B cell (primary cell): ENCODE data around the gene CEMIP2. TPM values are rescaled to one million over a fixed set of nuclear protein-coding genes. Genes with fewer than 3 reads are reported as not detected.
A peak's percentile ranks its signal among the peaks of the same experiment; 100 is the strongest.

Source experiments
- ATAC-seq: fragments of 200-7000 bp; cut with Tn5 transposase; one replicate; pipeline ENCODE4 v1.10.0; 2021; ENCODE audit warnings: low read depth, mild to moderate bottlenecking, moderate number of reproducible peaks, moderate library complexity
- CTCF ChIA-PET: fragments of 350-600 bp; sonication (Branson Sonifier 250); formaldehyde crosslinking; loops from one replicate; lab custom pipeline; 2021; ENCODE audit warnings: antibody characterized with exemption, inconsistent platforms; lab: Charles Lee
- POLR2A ChIA-PET: fragments of 350-600 bp; sonication (Branson Sonifier 250); formaldehyde crosslinking; loops from one replicate; lab custom pipeline; 2021; ENCODE audit warnings: antibody characterized with exemption; lab: Charles Lee
- DNase-seq: peaks from one replicate; pipeline ENCODE4 v3.0.0; 2013
- H2AFZ ChIP-seq: 2 replicates; pipeline ENCODE4 v1.6.1; 2012; ENCODE audit warnings: mild to moderate bottlenecking, low read depth, low read length; ENCODE audit not compliant: insufficient read depth, poor library complexity, severe bottlenecking
- H3K27ac ChIP-seq, 2 donors: 1 replicate in 1 of 2; 2 replicates in 1 of 2; pipeline ENCODE4 v1.5.1; 2012 to 2013; ENCODE audit warnings: low read length in 2 of 2, mild to moderate bottlenecking in 2 of 2, moderate library complexity in 1 of 2
- H3K27me3 ChIP-seq, 4 experiments: fragments of 200-600 bp in 1 of 4; sonication (generic) in 1 of 4; replicated peaks in 1 of 4; 1 replicate in 2 of 4; 2 replicates in 2 of 4; pipeline versions ENCODE4 v1.6.1 to v1.7.0; 2013 to 2016; ENCODE audit warnings: low read length in 3 of 4, mild to moderate bottlenecking in 2 of 4, mixed read lengths in 1 of 4, moderate library complexity in 1 of 4; ENCODE audit not compliant: insufficient read depth in 4 of 4, control insufficient read depth in 3 of 4; ENCODE audit errors: control extremely low read depth in 1 of 4
- H3K36me3 ChIP-seq, 2 experiments: replicated peaks in 1 of 2; 1 replicate in 1 of 2; 2 replicates in 1 of 2; pipeline versions ENCODE4 v1.6.1 to v1.7.1; 2013; ENCODE audit warnings: low read length in 1 of 2; ENCODE audit not compliant: insufficient read depth in 2 of 2, control insufficient read depth in 1 of 2; ENCODE audit errors: control extremely low read depth in 1 of 2, extremely low read depth in 1 of 2
- H3K4me1 ChIP-seq, 2 donors: fragments of 200-600 bp in 1 of 2; sonication (generic) in 1 of 2; 1 replicate in 1 of 2; 2 replicates in 1 of 2; pipeline versions ENCODE4 v1.5.1 to v1.6.1; 2013 to 2017; ENCODE audit warnings: low read length in 2 of 2; ENCODE audit not compliant: control insufficient read depth in 2 of 2, insufficient read depth in 2 of 2
- H3K4me2 ChIP-seq: replicated peaks from 2 replicates; pipeline ENCODE3; 2012; ENCODE audit warnings: mild to moderate bottlenecking, low read depth, low read length; ENCODE audit not compliant: poor library complexity, severe bottlenecking
- H3K4me3 ChIP-seq, 5 experiments: fragments of 200-600 bp in 1 of 5; sonication (generic) in 1 of 5; 1 replicate in 3 of 5; 2 replicates in 2 of 5; pipeline versions ENCODE4 v1.5.1 to v1.7.0; 2011 to 2016; ENCODE audit warnings: low read length in 4 of 5, mild to moderate bottlenecking in 4 of 5, low read depth in 2 of 5, control low read depth in 1 of 5, moderate library complexity in 1 of 5; ENCODE audit not compliant: insufficient read depth in 1 of 5; ENCODE audit errors: control extremely low read depth in 1 of 5, extremely low read depth in 1 of 5
- H3K79me2 ChIP-seq: fragments of 200-600 bp; sonication (generic); one replicate; pipeline ENCODE4 v1.6.0; 2016; ENCODE audit warnings: low read length; ENCODE audit not compliant: control insufficient read depth, insufficient read depth
- H3K9ac ChIP-seq: fragments of 200-600 bp; sonication (generic); 2 replicates; pipeline ENCODE4 v1.6.1; 2017; ENCODE audit warnings: mild to moderate bottlenecking, low read length, moderate library complexity
- H3K9me3 ChIP-seq, 3 donors: one replicate each; pipeline versions ENCODE4 v1.6.1 to v1.7.1; 2013; ENCODE audit warnings: low read length in 2 of 3; ENCODE audit not compliant: control insufficient read depth in 2 of 3, insufficient read depth in 1 of 3; ENCODE audit errors: control extremely low read depth in 1 of 3
- H4K20me1 ChIP-seq: 2 replicates; pipeline ENCODE4 v1.6.0; 2012; ENCODE audit warnings: mild to moderate bottlenecking, low read length; ENCODE audit not compliant: insufficient read depth, control insufficient read depth, poor library complexity, severe bottlenecking
- H3K27ac Mint-ChIP-seq: one replicate; pipeline ENCODE4 v1.8.0; 2021; ENCODE audit warnings: mixed read lengths
- H3K27me3 Mint-ChIP-seq: one replicate; pipeline ENCODE4 v1.8.0; 2021; ENCODE audit warnings: mixed read lengths
- H3K4me1 Mint-ChIP-seq: one replicate; pipeline ENCODE4 v1.8.0; 2021; ENCODE audit warnings: mixed read lengths
- H3K4me3 Mint-ChIP-seq: one replicate; pipeline ENCODE4 v1.8.0; 2021; ENCODE audit warnings: mixed read lengths
- H3K9me3 Mint-ChIP-seq: one replicate; pipeline ENCODE4 v1.8.0; 2022; ENCODE audit warnings: mixed read lengths; ENCODE audit not compliant: insufficient read depth
- EZH2 ChIP-seq: IDR thresholded peaks from 2 replicates; pipeline ENCODE4 v1.6.1; 2012; ENCODE audit warnings: borderline replicate concordance, low read depth, mild to moderate bottlenecking, moderate library complexity, low read length; ENCODE audit not compliant: insufficient read depth, poor library complexity, severe bottlenecking
- WGBS: methylation state at CpG from one replicate; pipeline ENCODE4 v1.1.5; 2013; ENCODE audit warnings: missing lambda C conversion rate; ENCODE audit not compliant: insufficient coverage; 5-methylcytosine and 5-hydroxymethylcytosine counted together
- intact Hi-C: fragments of 100-400 bp; cut with micrococcal nuclease; formaldehyde crosslinking; loops from one replicate; pipeline ENCODE4 v1.10.0; 2022
- polyA plus RNA-seq: library from polyadenylated mRNA; depleted of rRNA; stranded (reverse); fragments of >200 nt; gene quantifications from 2 replicates; pipeline ENCODE4 v1.2.3, GENCODE V29; 2012
- total RNA-seq, 2 donors: library from RNA; stranded (reverse); fragments of 120-200 nt in 1 of 2; gene quantifications; 1 replicate in 1 of 2; 2 replicates in 1 of 2; pipeline versions ENCODE4 v1.2.3 to v1.2.4, GENCODE V29; 2013 to 2022
- TF ChIP-seq, protein P1 (sequence below): fragments of 200-600 bp; IDR thresholded peaks from one replicate; pipeline ENCODE4 v1.8.0; 2022; ENCODE audit warnings: antibody characterized with exemption, mild to moderate bottlenecking

CEMIP2 gene
- total and polyA plus RNA-seq, 2 donors (not counting 1 experiment from before 2014, with no cell fraction given), result 35.4 to 90.6 TPM

DNA sequence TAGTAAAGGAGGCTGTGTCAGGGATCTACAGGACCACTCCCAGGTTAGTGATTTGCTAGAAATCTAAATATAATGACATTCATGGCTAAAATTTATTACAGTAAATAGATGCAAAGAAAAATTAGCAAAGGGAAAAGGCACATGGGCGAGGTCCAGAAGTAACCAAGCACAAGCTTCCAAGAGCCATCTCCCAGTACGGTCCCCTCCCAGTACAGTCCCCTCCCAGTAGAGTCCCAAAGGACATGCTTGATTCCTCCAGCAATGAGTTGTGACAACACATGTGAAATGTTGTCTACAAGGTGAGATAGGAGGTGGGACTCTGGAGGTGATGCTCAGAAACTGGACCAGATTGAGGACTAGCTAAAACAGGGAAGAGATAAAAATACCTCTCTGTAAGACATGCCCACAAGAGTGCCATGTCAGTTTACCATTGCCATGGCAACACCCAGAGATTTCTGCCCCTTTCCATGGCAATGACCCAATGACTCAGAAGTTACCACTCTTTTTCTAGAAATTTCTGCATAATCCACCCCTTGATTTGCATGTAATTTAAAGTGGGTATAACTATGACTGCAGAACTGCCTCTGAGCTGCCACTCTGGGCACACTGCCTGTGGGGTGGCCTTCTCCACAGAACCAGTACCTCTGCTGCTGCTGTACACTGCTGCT, 27.9 kb upstream of the CEMIP2 start:
- H3K27me3 ChIP-seq, result no peaks in the 10 kb centered on the region
- intact Hi-C loops, result loop anchor here (10.0 kb wide), 2 partner anchors 569 to 1381 kb away; partner anchors contain the start of genes KLF9 and ZFAND5
- peak overlapping the region; percentile 84 to 92 for H3K27ac ChIP-seq
- WGBS, result no CpG with 5 or more reads among the region's 2 CpGs
- peak; percentile 75 for DNase-seq
- peak overlapping the region; percentile 63 for H3K4me2 ChIP-seq
- peaks cover 0 to 10% (median 0%) of the 10 kb centered on the region in 3 donors for H3K9me3 ChIP-seq
- H4K20me1 ChIP-seq, result no peaks in the 10 kb centered on the region
- H3K4me3 ChIP-seq, result peak overlapping the region in 1 of 5 experiments; percentile 38
- H3K9me3 Mint-ChIP-seq, result no peaks in the 10 kb centered on the region
- H3K27me3 Mint-ChIP-seq, result no peaks in the 10 kb centered on the region
- H3K9ac ChIP-seq, result no peak overlapping the region
- peaks cover 9% of the 10 kb centered on the region for H3K79me2 ChIP-seq
- TF ChIP-seq, protein P1, sequence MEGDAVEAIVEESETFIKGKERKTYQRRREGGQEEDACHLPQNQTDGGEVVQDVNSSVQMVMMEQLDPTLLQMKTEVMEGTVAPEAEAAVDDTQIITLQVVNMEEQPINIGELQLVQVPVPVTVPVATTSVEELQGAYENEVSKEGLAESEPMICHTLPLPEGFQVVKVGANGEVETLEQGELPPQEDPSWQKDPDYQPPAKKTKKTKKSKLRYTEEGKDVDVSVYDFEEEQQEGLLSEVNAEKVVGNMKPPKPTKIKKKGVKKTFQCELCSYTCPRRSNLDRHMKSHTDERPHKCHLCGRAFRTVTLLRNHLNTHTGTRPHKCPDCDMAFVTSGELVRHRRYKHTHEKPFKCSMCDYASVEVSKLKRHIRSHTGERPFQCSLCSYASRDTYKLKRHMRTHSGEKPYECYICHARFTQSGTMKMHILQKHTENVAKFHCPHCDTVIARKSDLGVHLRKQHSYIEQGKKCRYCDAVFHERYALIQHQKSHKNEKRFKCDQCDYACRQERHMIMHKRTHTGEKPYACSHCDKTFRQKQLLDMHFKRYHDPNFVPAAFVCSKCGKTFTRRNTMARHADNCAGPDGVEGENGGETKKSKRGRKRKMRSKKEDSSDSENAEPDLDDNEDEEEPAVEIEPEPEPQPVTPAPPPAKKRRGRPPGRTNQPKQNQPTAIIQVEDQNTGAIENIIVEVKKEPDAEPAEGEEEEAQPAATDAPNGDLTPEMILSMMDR, result no peak
- no peak for TF ChIP-seq EZH2
- H2AFZ ChIP-seq, result no peak overlapping the region
- H3K4me1 Mint-ChIP-seq, result peaks cover 65% of the 10 kb centered on the region
- H3K27ac Mint-ChIP-seq, result peak overlapping the region; percentile 95
- POLR2A ChIA-PET, result interaction anchor here (1.3 to 3.6 kb wide), 3 partner anchors 11 to 27 kb away, joined by 3 to 18 read pairs (median 15); no protein-coding TSS in a partner anchor
- no peaks in the 10 kb centered on the region for H3K36me3 ChIP-seq
- peak; percentile 5 for ATAC-seq
- peaks cover 75% of the 10 kb centered on the region in 2 donors for H3K4me1 ChIP-seq
- CTCF ChIA-PET, result interaction anchor here (1.6 to 10.1 kb wide), 5 partner anchors 10 to 27 kb away, joined by 4 to 96 read pairs (median 73); partner anchors contain the start of gene CEMIP2
- H3K4me3 Mint-ChIP-seq, result peak overlapping the region; percentile 76
